GM23338 (cell line): ENCODE results near the gene SPTBN2. TPM values are rescaled to one million over a fixed set of nuclear protein-coding genes. Genes with fewer than 3 reads are reported as not detected.
A peak's percentile ranks its signal among the peaks of the same experiment; 100 is the strongest.

Experiments
- ATAC-seq: fragments of 200-7000 bp; cut with Tn5 transposase; 3 replicates; pipeline ENCODE4 v1.9.1; 2020
- DNase-seq: peaks from one replicate; pipeline ENCODE4 v3.0.0-alpha.2; 2015; ENCODE audit warnings: low spot score
- H2AFZ ChIP-seq: fragments of 200-600 bp; sonication (generic); 2 replicates; pipeline ENCODE4 v1.8.0; 2016; ENCODE audit warnings: antibody characterized with exemption, mild to moderate bottlenecking, moderate library complexity
- H3F3A ChIP-seq: fragments of 200-600 bp; sonication (generic); replicated peaks from 2 replicates; pipeline ENCODE4 v1.8.0; 2017; ENCODE audit warnings: antibody characterized with exemption, mixed run types, low read depth
- H3K27ac ChIP-seq: fragments of 200-600 bp; sonication (generic); 2 replicates; pipeline ENCODE4 v1.6.1; 2016; ENCODE audit warnings: low read depth
- H3K27me3 ChIP-seq: fragments of 200-600 bp; sonication (generic); 2 replicates; pipeline ENCODE4 v1.8.0; 2016; ENCODE audit warnings: mild to moderate bottlenecking, mixed run types, moderate library complexity; ENCODE audit not compliant: insufficient read depth
- H3K36me3 ChIP-seq: fragments of 200-600 bp; sonication (generic); 2 replicates; pipeline ENCODE4 v1.8.0; 2016; ENCODE audit warnings: mild to moderate bottlenecking; ENCODE audit not compliant: insufficient read depth
- H3K4me1 ChIP-seq: fragments of 200-600 bp; sonication (generic); 2 replicates; pipeline ENCODE4 v1.8.0; 2016; ENCODE audit warnings: mild to moderate bottlenecking, moderate library complexity; ENCODE audit not compliant: insufficient read depth
- H3K4me2 ChIP-seq: fragments of 200-600 bp; sonication (generic); 2 replicates; pipeline ENCODE4 v1.7.1; 2017; ENCODE audit warnings: mixed run types
- H3K4me3 ChIP-seq: fragments of 200-600 bp; sonication (generic); 2 replicates; pipeline ENCODE4 v1.6.1; 2016; ENCODE audit warnings: mixed run types
- H3K79me2 ChIP-seq: fragments of 200-600 bp; sonication (generic); replicated peaks from 2 replicates; pipeline ENCODE4 v1.8.0; 2017; ENCODE audit warnings: mild to moderate bottlenecking; ENCODE audit not compliant: insufficient read depth
- H3K9me2 ChIP-seq: fragments of 200-600 bp; sonication (generic); 2 replicates; pipeline ENCODE4 v1.8.0; 2017; ENCODE audit not compliant: insufficient read depth
- H4K20me1 ChIP-seq: fragments of 200-600 bp; sonication (generic); replicated peaks from 2 replicates; pipeline ENCODE4 v1.8.0; 2017; ENCODE audit warnings: mild to moderate bottlenecking; ENCODE audit not compliant: insufficient read depth
- H3K27ac Mint-ChIP-seq: 2 replicates; pipeline ENCODE4 v1.8.0; 2020; ENCODE audit warnings: inconsistent platforms, mild to moderate bottlenecking, moderate library complexity, mixed read lengths
- H3K27me3 Mint-ChIP-seq: 3 replicates; pipeline ENCODE4 v1.8.0; 2022; ENCODE audit warnings: low read depth, mild to moderate bottlenecking, moderate library complexity, mixed read lengths, inconsistent platforms; ENCODE audit not compliant: insufficient read depth, poor library complexity
- H3K36me3 Mint-ChIP-seq: 3 replicates; pipeline ENCODE4 v1.8.0; 2021; ENCODE audit warnings: low read depth, mild to moderate bottlenecking, inconsistent platforms, moderate library complexity, mixed read lengths
- H3K4me1 Mint-ChIP-seq: 3 replicates; pipeline ENCODE4 v1.8.0; 2020; ENCODE audit warnings: mild to moderate bottlenecking, inconsistent platforms, mixed read lengths
- H3K4me3 Mint-ChIP-seq: 3 replicates; pipeline ENCODE4 v1.8.0; 2021; ENCODE audit warnings: moderate library complexity, mild to moderate bottlenecking, inconsistent platforms, mixed read lengths
- H3K9me3 Mint-ChIP-seq: 3 replicates; pipeline ENCODE4 v1.8.0; 2020; ENCODE audit warnings: moderate library complexity, mild to moderate bottlenecking, inconsistent platforms, mixed read lengths
- CREB1 ChIP-seq: fragments of 250-450 bp; sonication (Bioruptor Pico); IDR thresholded peaks from 2 replicates; pipeline ENCODE4 v1.5.0; 2020; ENCODE audit warnings: low read depth, mild to moderate bottlenecking, moderate library complexity
- CTCF ChIP-seq, 2 experiments: fragments of 200-600 bp in 1 of 2; sonication (generic) in 1 of 2; conservative IDR thresholded peaks; 2 replicates each; pipeline versions ENCODE4 v1.5.1 to v1.6.1; 2016 to 2017; ENCODE audit warnings: antibody characterized with exemption in 2 of 2, low read depth in 2 of 2, mild to moderate bottlenecking in 2 of 2, moderate library complexity in 1 of 2
- ETS1 ChIP-seq: IDR thresholded peaks from 2 replicates; pipeline ENCODE4 v1.6.1; 2016; ENCODE audit warnings: antibody characterized with exemption
- EZH2 ChIP-seq: fragments of 200-600 bp; sonication (generic); IDR thresholded peaks from one replicate; pipeline ENCODE4 v1.8.0; 2017; ENCODE audit warnings: antibody characterized with exemption, mild to moderate bottlenecking, low read depth; ENCODE audit not compliant: unreplicated experiment
- EZH2phosphoT487 ChIP-seq: fragments of 200-600 bp; sonication (generic); IDR thresholded peaks from one replicate; pipeline ENCODE4 v1.8.1; 2018; ENCODE audit warnings: antibody characterized with exemption; ENCODE audit not compliant: unreplicated experiment
- JUNB ChIP-seq: IDR thresholded peaks from one replicate; pipeline ENCODE4 v1.6.1; 2016; ENCODE audit warnings: antibody characterized with exemption; ENCODE audit not compliant: unreplicated experiment
- NANOG ChIP-seq: IDR thresholded peaks from 2 replicates; pipeline ENCODE4 v1.6.1; 2016; ENCODE audit warnings: antibody characterized with exemption, borderline replicate concordance
- POLR2AphosphoS5 ChIP-seq: IDR thresholded peaks from 2 replicates; pipeline ENCODE4 v1.6.1; 2016; ENCODE audit warnings: antibody characterized with exemption, low read depth
- REST ChIP-seq: IDR thresholded peaks from one replicate; pipeline ENCODE4 v1.6.1; 2018; ENCODE audit warnings: antibody characterized with exemption; ENCODE audit not compliant: unreplicated experiment
- STAT1 ChIP-seq: IDR thresholded peaks from one replicate; pipeline ENCODE4 v1.6.1; 2016; ENCODE audit warnings: antibody characterized with exemption; ENCODE audit not compliant: unreplicated experiment
- ZNF114 ChIP-seq: fragments of 250-450 bp; sonication (Bioruptor Pico); IDR thresholded peaks from 2 replicates; pipeline ENCODE4 v1.5.0; 2020; ENCODE audit warnings: mild to moderate bottlenecking, moderate library complexity
- ZNF331 ChIP-seq: fragments of 250-450 bp; sonication (Bioruptor Pico); IDR thresholded peaks from 2 replicates; pipeline ENCODE4 v1.5.0; 2020; ENCODE audit warnings: low read depth, mild to moderate bottlenecking, moderate library complexity
- ZNF462 ChIP-seq: fragments of 250-450 bp; sonication (Bioruptor Pico); IDR thresholded peaks from 2 replicates; pipeline ENCODE4 v1.5.0; 2020; ENCODE audit warnings: mild to moderate bottlenecking, moderate library complexity
- polyA plus RNA-seq: library from polyadenylated mRNA; unstranded; fragments of >200 nt; fragmentation: Nextera tagmentation; extraction: Ambion mirVana; gene quantifications from 2 replicates; pipeline ENCODE4 v1.2.1, GENCODE V29; 2016
- total RNA-seq: library from RNA; depleted of rRNA; stranded (reverse); fragments of >200 nt; shearing (Covaris generic); gene quantifications from 2 replicates; pipeline ENCODE4 v1.2.3, GENCODE V29; 2014

The SPTBN2 gene
- total and polyA plus RNA-seq, 2 experiments from 2014 or later, result 7.7 to 49.1 TPM

GRCh38 chr11:66694732-66695207 lies 34.2 kb downstream of the SPTBN2 start:
- no peak overlapping the region for H3K27ac ChIP-seq
- H4K20me1 ChIP-seq, result no peaks in the 10 kb centered on the region
- TF ChIP-seq JUNB, result no peak
- TF ChIP-seq EZH2phosphoT487, result no peak
- no peak for TF ChIP-seq REST
- TF ChIP-seq EZH2, result no peak
- TF ChIP-seq CTCF (conservative IDR thresholded peaks at IDR 0.05; ENCODE audit: low read depth in 2 of 2), result peak; percentile 93 to 97
- 0 out of 2 replicates have a peak, but pooled peaks have one; percentile 30 for TF ChIP-seq ZNF114 (CRISPR knock-in tag)
- 0 out of 2 replicates have a peak, but pooled peaks have one; percentile 15 for TF ChIP-seq ZNF462 (CRISPR knock-in tag)
- TF ChIP-seq STAT1, result no peak
- TF ChIP-seq ZNF331 (CRISPR knock-in tag), result no peak
- TF ChIP-seq POLR2AphosphoS5, result no peak
- peak; percentile 34; the same call in 1 of the 2 replicates for TF ChIP-seq CREB1
- no peak for TF ChIP-seq ETS1
- no peak for TF ChIP-seq NANOG
- no peaks in the 10 kb centered on the region for H3F3A ChIP-seq
- no peak overlapping the region for H3K4me2 ChIP-seq
- Mint-ChIP-seq H3K4me3 (no peak overlapping the region), H3K27me3 (peaks cover 8% of the 10 kb centered on the region), H3K36me3 (peaks cover 51% of the 10 kb centered on the region), H3K4me1 (no peaks in the 10 kb centered on the region; the same call in 1 of the 3 replicates), H3K9me3 (no peaks in the 10 kb centered on the region), H3K27ac (peak overlapping the region; percentile 86)
- no peaks in the 10 kb centered on the region for H3K79me2 ChIP-seq
- no peaks in the 10 kb centered on the region for H3K9me2 ChIP-seq
- no peak overlapping the region for H2AFZ ChIP-seq
- no peak overlapping the region for H3K4me3 ChIP-seq
- peak; percentile 99 for DNase-seq
- H3K27me3 ChIP-seq, result no peaks in the 10 kb centered on the region
- H3K36me3 ChIP-seq, result no peaks in the 10 kb centered on the region
- H3K4me1 ChIP-seq, result no peaks in the 10 kb centered on the region
- ATAC-seq, result peak; percentile 96
